ENCODE results near the gene EPAS1. TPM values are rescaled to one million over a fixed set of nuclear protein-coding genes. Genes with fewer than 3 reads are reported as not detected.

Gene EPAS1
- total and polyA plus RNA-seq, 2 of the 8 experiments (the other 6 are each of a cell fraction or from before 2014, with no cell fraction given): 2.0 to 4.9 TPM

DNA sequence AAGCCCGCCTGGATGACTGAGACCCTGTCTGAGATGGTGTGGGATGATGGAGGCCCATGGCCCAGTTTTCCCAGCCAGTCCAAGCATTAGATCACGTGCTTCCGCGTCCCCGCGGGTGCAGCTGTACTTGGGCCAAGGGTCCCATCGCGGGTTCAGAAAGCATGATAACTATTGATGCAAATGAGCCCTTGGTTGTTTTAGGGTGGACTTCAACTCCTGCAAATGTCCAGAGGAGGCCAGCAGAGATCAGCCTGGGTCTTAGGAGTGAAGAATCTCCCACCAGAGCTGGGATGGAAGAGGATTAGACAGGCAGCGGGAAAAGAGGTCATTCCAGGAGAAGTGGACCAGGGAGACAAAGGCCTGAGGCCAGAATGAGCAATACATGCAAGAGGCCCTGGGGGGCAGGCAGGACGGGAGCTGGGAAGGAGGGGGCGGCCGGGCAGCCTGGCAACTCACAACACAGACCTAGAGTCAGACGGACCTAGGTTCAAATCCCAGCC is 92.3 kb downstream of the EPAS1 start:
- H4K5ac ChIP-seq (ENCODE audit: insufficient read length, low read depth, low read length): no peak overlapping the region
- no peak overlapping the region for H2BK15ac ChIP-seq (ENCODE audit: low read length)
- WGBS, 2 experiments (ENCODE audit: extremely low coverage in 1 of 2, insufficient coverage in 1 of 2, insufficient read length in 1 of 2, insufficient replicate concordance in 2 of 2, low coverage in 1 of 2, low lambda C conversion rate in 2 of 2, missing lambda C conversion rate in 1 of 2): 90% methylated on average over 13 of the region's 13 CpGs; no CpG with 5 or more reads in 1 of the 2 experiments
- no peaks in the 10 kb centered on the region for H3K9me3 ChIP-seq (ENCODE audit: insufficient read depth in 2 of 2, low read depth in 1 of 2, low read length in 1 of 2)
- no peak overlapping the region for H2BK5ac ChIP-seq (ENCODE audit: low read depth, low read length)
- no peak overlapping the region for H2BK12ac ChIP-seq (ENCODE audit: low read depth, low read length)
- ChIA-PET CTCF (ENCODE audit: partially characterized antibody) (interaction anchor here (1.2 kb wide), 1 partner anchor 81 kb away, joined by 3 read pairs; no protein-coding TSS in a partner anchor), POLR2A (ENCODE audit: partially characterized antibody) (no interaction called here)
- H3K4me1 ChIP-seq (replicated peaks in 1 of 4; ENCODE audit: control insufficient read depth in 3 of 4, insufficient read depth in 4 of 4, low read length in 3 of 4): no peaks in the 10 kb centered on the region
- H2AFZ ChIP-seq (ENCODE audit: low read length): no peak overlapping the region
- no peak overlapping the region for H3K18ac ChIP-seq (ENCODE audit: extremely low read depth, low read length)
- no peak overlapping the region for H3K4me2 ChIP-seq (ENCODE audit: insufficient read depth in 1 of 2, low read depth in 2 of 2, low read length in 2 of 2)
- H2BK20ac ChIP-seq (ENCODE audit: low read length): no peak overlapping the region
- no peak overlapping the region for H3K23ac ChIP-seq (ENCODE audit: insufficient read length)
- H3K27ac ChIP-seq (ENCODE audit: low read depth, low read length): no peak overlapping the region
- H3K23me2 ChIP-seq (ENCODE audit: low read depth, low read length): no peaks in the 10 kb centered on the region; the same call in 1 of the 2 replicates
- H2AK5ac ChIP-seq (ENCODE audit: low read depth, low read length): no peak overlapping the region
- H3K14ac ChIP-seq (ENCODE audit: insufficient read length): no peak overlapping the region
- no peak overlapping the region for H3K56ac ChIP-seq (replicated peaks; ENCODE audit: insufficient read length, low read depth, low read length)
- FAIRE-seq (no peak), DNase-seq (ENCODE audit: low read depth in 1 of 2, low spot score in 2 of 2) (peak in 1 of 2 experiments; percentile 19)
- no peak overlapping the region for H4K8ac ChIP-seq (ENCODE audit: extremely low read depth, insufficient read depth, low read length)
- H4K20me1 ChIP-seq (replicated peaks in 1 of 2; ENCODE audit: control insufficient read depth in 1 of 2, insufficient read depth in 2 of 2, low read length in 2 of 2): no peaks in the 10 kb centered on the region
- no peak overlapping the region for H3K9ac ChIP-seq (replicated peaks in 1 of 4; ENCODE audit: extremely low read depth in 1 of 4, low read depth in 3 of 4, low read length in 3 of 4)
- H4K91ac ChIP-seq (replicated peaks; ENCODE audit: insufficient read length, low read length): no peak overlapping the region
- TF ChIP-seq TAF7 (optimal IDR thresholded peaks at IDR 0.05; ENCODE audit: borderline replicate concordance, low read depth, low read length): no peak
- no peak for TF ChIP-seq CHD2 (IDR thresholded peaks at IDR 0.05; ENCODE audit: low read length)
- no peak for TF ChIP-seq RNF2 (IDR thresholded peaks at IDR 0.05; ENCODE audit: borderline replicate concordance, low read depth, low read length, missing control alignments, poor library complexity, severe bottlenecking)
- no peaks in the 10 kb centered on the region for H3K27me3 ChIP-seq (replicated peaks in 1 of 4; ENCODE audit: control insufficient read depth in 3 of 4, extremely low read depth in 1 of 4, insufficient read depth in 3 of 4, low read length in 3 of 4)
- H3K4ac ChIP-seq (replicated peaks; ENCODE audit: insufficient read length, low read depth, low read length): no peak overlapping the region
- H2BK120ac ChIP-seq (replicated peaks; ENCODE audit: low read depth, low read length): no peak overlapping the region
- H3K36me3 ChIP-seq (ENCODE audit: control insufficient read depth in 2 of 4, insufficient read depth in 4 of 4, low read length in 3 of 4): no peaks in the 10 kb centered on the region
- H3K4me3 ChIP-seq (ENCODE audit: extremely low read depth in 1 of 4, insufficient read depth in 2 of 4, low read depth in 3 of 4, low read length in 4 of 4): no peak overlapping the region
- no peaks in the 10 kb centered on the region for H3K79me2 ChIP-seq (ENCODE audit: control insufficient read depth in 1 of 2, insufficient read depth in 2 of 2, low read length in 2 of 2)
- H3K79me1 ChIP-seq (ENCODE audit: low read depth, low read length): no peaks in the 10 kb centered on the region
